Measurements from ENCODE around the gene EPOP. TPM values are rescaled to one million over a fixed set of nuclear protein-coding genes. Genes with fewer than 3 reads are reported as not detected.
A peak's percentile ranks its signal among the peaks of the same experiment; 100 is the strongest.

Gene EPOP
- total RNA-seq (2021) (8.7 to 12.3 TPM (median 9.0 TPM) in 3 replicates), Bru-seq, nascent RNA (percentile 66 among the genes with signal in this experiment)
- long read RNA-seq, experiment 1, transcript EPOP-201 (1 exons, 3,719 nt), result major isoform, 15 of 15 reads
- long read RNA-seq, experiment 1, partial matches to known transcripts, result 0 of 15 reads
- long read RNA-seq, experiment 1, other reads (novel, unspliced or antisense), result 0 of 15 reads
- long read RNA-seq, experiment 2, transcript EPOP-201 (1 exons, 3,719 nt), result major isoform, 13 of 13 reads
- long read RNA-seq, experiment 2, partial matches to known transcripts, result 0 of 13 reads
- long read RNA-seq, experiment 2, other reads (novel, unspliced or antisense), result 0 of 13 reads
- long read RNA-seq, experiment 3, partial matches to known transcripts, result 0 of 1 reads
- long read RNA-seq, experiment 3, other reads (novel, unspliced or antisense), result 0 of 1 reads

- H3K9me3 Mint-ChIP-seq, result no peaks in the 10 kb centered on the region
- POLR2A ChIA-PET, result interaction anchor here (0.8 kb wide), 1 partner anchor 44 kb away, joined by 3 read pairs; no protein-coding TSS in a partner anchor
- TF ChIP-seq NFYB (CRISPR knock-in tag; conservative IDR thresholded peaks at IDR 0.05; ENCODE audit: low read depth), result 0 out of 2 replicates have a peak, but pooled peaks have one; percentile 35
- no peak for TF ChIP-seq SMAD3 (CRISPR knock-in tag; IDR thresholded peaks at IDR 0.05; ENCODE audit: borderline replicate concordance)
- TF ChIP-seq ZNF263 (CRISPR knock-in tag; IDR thresholded peaks at IDR 0.05; ENCODE audit: low read depth), result no peak
- 0 out of 2 replicates have a peak, but pooled peaks have one; percentile 44 for TF ChIP-seq FOXP4 (CRISPR knock-in tag; IDR thresholded peaks at IDR 0.05)
- TF ChIP-seq ZBTB43 (CRISPR knock-in tag; IDR thresholded peaks at IDR 0.05), result 0 out of 2 replicates have a peak, but pooled peaks have one; percentile 15
- peak; percentile 46; the same call in 1 of the 2 replicates for TF ChIP-seq E2F5 (CRISPR knock-in tag; IDR thresholded peaks at IDR 0.05)
- no peak for TF ChIP-seq NFE2L1 (CRISPR knock-in tag; IDR thresholded peaks at IDR 0.05)
- TF ChIP-seq USF1 (CRISPR knock-in tag; IDR thresholded peaks at IDR 0.05), result peak; percentile 59; the same call in 1 of the 2 replicates
- no peak for TF ChIP-seq IRF1 (CRISPR knock-in tag; IDR thresholded peaks at IDR 0.05)
- peak; percentile 74 for TF ChIP-seq GABPB1 (CRISPR knock-in tag; IDR thresholded peaks at IDR 0.05)
- peak; percentile 25; the same call in 1 of the 2 replicates for TF ChIP-seq ARID4B (CRISPR knock-in tag; IDR thresholded peaks at IDR 0.05; ENCODE audit: borderline replicate concordance)
- TF ChIP-seq FOXK1 (CRISPR knock-in tag; IDR thresholded peaks at IDR 0.05), result 0 out of 2 replicates have a peak, but pooled peaks have one; percentile 59
- TF ChIP-seq SP1 (CRISPR knock-in tag; conservative IDR thresholded peaks at IDR 0.05), result peak; percentile 78
- peak; percentile 82 for TF ChIP-seq MAX (CRISPR knock-in tag; IDR thresholded peaks at IDR 0.05)
- TF ChIP-seq ATF6 (CRISPR knock-in tag; IDR thresholded peaks at IDR 0.05), result no peak
- peak; percentile 63; the same call in 1 of the 2 replicates for TF ChIP-seq USF2 (CRISPR knock-in tag; IDR thresholded peaks at IDR 0.05)
- TF ChIP-seq JUN (CRISPR knock-in tag; IDR thresholded peaks at IDR 0.05), result no peak
- no peaks in the 10 kb centered on the region for H3K36me3 Mint-ChIP-seq
- ATAC-seq (peak; percentile 62), DNase-seq (ENCODE audit: low spot score) (peak; percentile 89)
- no peak within 1 kb of the TSS for H3K27ac Mint-ChIP-seq
- CTCF ChIA-PET, result interaction anchor here (1.0 to 28.2 kb wide), 3 partner anchors 56 to 112 kb away, joined by 3 to 727 read pairs (median 4); partner anchors contain the start of gene SRCIN1
- H3K4me3 Mint-ChIP-seq, result peak within 1 kb of the TSS; percentile 54
- H3K4me1 Mint-ChIP-seq, result peaks cover 35% of the 10 kb centered on the region
- H3K27me3 Mint-ChIP-seq (ENCODE audit: low read depth), result peaks cover 77% of the 10 kb centered on the region
These were observed at the start of gene EPOP for GRCh38 chr17:38674749-38675615. Gene EPOP (minus strand): TSS chr17:38674957. CDS start chr17:38674495, 462 bp downstream.
